GM19239 (cell line): Measurements from ENCODE around the gene ADAMTS4.
A peak's percentile ranks its signal among the peaks of the same experiment; 100 is the strongest.
"Not testable (repeated sequence)": the region's sequence is repeated elsewhere in the genome, so short reads cannot be mapped to it uniquely, and the experiment has no call there.

ENCODE experiments used
- DNase-seq: peaks from one replicate; pipeline ENCODE4 v3.0.0; 2011; ENCODE audit warnings: low spot score; ENCODE audit not compliant: insufficient read length
- FAIRE-seq: peaks from 2 replicates; lab custom pipeline; 2011; peaks lifted over from hg19 to GRCh38; lab: Jason Lieb, UNC

ADAMTS4 gene, protein sequence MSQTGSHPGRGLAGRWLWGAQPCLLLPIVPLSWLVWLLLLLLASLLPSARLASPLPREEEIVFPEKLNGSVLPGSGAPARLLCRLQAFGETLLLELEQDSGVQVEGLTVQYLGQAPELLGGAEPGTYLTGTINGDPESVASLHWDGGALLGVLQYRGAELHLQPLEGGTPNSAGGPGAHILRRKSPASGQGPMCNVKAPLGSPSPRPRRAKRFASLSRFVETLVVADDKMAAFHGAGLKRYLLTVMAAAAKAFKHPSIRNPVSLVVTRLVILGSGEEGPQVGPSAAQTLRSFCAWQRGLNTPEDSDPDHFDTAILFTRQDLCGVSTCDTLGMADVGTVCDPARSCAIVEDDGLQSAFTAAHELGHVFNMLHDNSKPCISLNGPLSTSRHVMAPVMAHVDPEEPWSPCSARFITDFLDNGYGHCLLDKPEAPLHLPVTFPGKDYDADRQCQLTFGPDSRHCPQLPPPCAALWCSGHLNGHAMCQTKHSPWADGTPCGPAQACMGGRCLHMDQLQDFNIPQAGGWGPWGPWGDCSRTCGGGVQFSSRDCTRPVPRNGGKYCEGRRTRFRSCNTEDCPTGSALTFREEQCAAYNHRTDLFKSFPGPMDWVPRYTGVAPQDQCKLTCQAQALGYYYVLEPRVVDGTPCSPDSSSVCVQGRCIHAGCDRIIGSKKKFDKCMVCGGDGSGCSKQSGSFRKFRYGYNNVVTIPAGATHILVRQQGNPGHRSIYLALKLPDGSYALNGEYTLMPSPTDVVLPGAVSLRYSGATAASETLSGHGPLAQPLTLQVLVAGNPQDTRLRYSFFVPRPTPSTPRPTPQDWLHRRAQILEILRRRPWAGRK

DNA sequence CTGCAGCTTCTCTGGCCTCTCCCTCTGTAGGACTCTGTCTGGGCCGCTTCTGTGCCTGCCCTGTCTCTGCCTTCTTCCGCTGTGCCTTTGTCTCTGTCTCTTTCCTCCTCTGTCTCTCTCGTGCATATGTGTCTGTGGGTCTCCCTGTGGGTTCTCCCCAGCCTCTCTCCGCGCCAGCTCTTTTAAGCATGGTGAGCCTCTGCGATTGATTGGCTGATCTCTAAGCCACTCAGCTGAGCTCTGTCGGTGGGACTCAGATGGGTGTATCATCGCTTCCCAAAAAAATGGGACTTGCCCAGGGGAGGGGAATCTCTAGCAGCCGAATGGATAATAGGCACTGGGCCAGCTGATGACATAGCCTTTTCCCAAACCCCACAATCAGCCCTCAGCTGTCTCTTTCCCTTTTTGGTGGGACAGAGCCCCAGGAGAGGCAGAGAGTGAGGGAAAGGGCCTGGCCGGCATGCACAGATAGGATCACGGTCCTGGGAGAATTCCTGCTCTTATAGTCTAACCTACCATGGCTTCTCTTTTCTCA lies at the start of gene ADAMTS4:
Gene ADAMTS4, minus strand, starts transcription at position 158 of the 535 bp plus-strand sequence. CDS start 427 bp downstream, outside the sequence.
- DNase-seq (no peak), FAIRE-seq (no peak)

DNA sequence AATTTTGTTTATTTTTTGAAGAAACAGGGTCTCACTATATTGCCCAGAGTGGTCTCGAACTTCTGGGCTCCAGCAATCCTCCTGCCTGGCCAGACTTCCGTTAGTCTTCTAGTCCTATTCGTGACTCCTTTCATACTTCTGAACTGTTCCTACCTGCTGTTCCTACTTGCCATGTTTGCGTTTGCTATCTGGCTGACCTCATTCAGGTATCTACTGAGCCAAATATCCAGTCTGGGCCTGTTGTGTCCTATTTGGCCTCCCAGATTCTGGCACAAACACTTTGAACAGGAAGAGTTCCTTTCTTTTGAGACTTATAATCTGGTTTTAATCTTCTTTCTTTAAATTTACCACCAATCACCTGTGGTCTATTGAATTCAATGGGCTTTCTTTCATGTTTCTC lies 46.0 kb upstream of the ADAMTS4 start:
- DNase-seq, result no peak
- FAIRE-seq, result no peak

DNA sequence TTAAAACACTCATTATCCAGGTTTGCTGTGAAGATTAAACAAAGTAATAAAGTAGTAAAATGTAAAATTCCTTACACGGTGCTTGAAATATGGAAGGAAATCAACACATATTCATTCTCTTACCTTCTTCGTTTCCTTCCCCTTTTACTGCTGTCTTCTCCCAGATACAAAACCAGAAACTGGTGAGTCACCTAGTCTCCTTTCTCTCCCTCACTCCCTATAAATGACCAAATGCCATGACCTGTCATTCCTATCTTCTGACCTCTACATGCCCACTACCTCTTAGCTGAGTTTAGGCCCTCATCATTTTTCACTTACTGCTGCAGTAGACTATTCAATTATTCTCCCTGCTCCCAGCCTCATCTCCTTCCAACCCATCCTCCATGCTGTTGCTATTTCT lies 43.5 kb upstream of the ADAMTS4 start:
- FAIRE-seq (no peak), DNase-seq (no peak)

DNA sequence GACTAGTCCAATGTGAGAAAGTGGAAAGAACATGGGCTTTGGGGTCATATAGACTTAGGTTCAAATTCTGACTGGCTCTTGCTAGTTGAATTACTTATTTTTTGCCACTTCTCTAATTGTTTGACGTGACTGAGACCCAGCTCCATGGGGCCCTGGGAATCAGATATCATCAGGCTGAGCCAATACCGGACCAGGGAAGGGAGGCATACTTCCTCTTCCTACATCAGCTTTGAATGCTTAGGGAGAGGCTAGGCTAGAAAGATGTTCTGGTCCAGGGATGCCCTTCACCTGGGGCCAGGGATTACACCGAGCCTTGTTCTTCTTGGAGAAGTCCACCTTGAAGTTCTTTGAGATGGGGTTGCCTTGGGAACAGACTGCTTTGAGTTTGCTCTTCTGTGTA lies 42.8 kb upstream of the ADAMTS4 start:
- DNase-seq, result no peak
- FAIRE-seq, result no peak

DNA sequence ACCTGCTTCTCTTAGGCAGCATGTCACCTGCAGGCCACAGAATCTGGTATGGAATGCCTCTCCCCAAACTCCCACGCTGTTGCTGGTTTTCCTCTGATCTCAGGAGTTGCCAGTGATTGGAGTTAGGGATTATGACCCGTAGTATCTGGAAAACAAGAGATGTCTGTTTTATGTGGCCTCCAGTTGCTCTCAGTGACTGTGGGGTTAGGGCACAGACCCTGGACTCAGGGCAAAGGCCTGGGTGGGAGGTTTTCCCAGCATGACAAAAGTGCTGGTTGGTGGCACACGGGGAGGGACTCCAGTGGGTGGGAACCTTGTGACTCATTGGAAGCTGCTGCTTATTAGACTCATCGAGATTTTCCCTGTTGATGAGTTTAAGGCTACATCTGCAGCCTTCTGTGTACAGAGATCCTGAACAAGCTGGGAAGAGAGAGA lies 39.2 kb upstream of the ADAMTS4 start, which contains the start of gene NR1I3:
Gene NR1I3, minus strand, starts transcription at position 165 of the 435 bp plus-strand sequence. CDS start 1,638 bp downstream, outside the sequence.
- no peak for FAIRE-seq

DNA sequence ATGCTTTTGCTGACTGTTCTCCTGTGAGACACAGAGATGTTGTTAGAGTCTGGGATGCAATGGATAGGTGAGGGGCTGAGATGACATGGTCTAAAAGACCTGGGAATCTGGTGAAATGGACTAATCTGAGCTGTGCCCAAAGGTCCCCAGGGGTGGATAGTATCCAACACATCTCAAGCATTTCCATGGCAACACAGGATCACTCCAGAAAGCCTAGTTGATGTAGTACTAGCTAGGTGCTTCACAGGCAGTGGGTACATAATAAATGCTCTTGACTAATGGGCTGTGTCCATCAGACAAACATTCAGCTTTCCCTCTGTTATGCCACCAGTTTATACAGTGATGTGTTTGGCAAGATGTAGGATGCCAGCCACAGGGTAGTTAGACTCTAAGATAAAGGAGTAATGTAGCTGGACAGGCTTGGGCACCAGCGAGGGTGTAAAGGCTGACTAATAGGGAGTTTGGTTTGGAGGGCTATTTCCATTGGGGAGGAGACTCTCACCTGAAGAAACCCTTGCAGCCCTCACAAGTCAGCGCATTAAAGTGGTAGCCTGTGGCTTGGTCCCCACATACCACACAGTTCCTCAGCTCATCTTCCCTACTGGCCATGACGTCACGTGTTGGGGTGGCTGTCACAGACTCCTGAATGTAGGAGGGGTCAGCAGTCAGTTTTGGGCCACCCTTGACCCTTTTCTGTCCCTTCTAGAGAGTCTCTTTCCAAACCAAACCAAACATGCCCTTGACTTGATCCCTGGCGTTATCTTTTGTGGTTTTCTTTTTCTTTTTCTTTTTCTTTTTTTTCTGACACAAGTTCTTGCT lies 37.3 kb upstream of the ADAMTS4 start:
- FAIRE-seq (no peak), DNase-seq (no peak)

More for the DNA sequence above, 39.2 kb upstream of the ADAMTS4 start, which contains the start of gene NR1I3:
- DNase-seq, result no peak

DNA sequence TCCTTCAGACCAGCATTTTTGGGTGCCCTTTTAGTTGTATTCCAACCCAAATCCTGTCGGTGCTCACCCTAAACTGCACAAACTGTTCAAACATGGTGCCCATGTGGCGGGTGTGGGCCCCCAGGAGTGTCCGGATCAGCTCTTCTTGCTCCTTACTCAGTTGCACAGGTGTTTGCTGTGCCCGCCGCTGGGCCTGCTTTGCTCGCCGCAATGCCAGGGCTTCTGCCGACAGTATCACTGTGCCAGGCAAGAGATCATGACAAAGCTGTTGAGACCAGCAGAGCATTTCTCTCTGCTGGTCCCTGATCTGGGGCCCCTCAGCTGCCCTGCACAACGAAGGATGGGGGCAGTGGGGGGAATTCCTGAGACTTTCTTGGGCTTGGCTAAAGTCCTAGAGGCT lies 34.2 kb upstream of the ADAMTS4 start:
- no peak for FAIRE-seq

DNA sequence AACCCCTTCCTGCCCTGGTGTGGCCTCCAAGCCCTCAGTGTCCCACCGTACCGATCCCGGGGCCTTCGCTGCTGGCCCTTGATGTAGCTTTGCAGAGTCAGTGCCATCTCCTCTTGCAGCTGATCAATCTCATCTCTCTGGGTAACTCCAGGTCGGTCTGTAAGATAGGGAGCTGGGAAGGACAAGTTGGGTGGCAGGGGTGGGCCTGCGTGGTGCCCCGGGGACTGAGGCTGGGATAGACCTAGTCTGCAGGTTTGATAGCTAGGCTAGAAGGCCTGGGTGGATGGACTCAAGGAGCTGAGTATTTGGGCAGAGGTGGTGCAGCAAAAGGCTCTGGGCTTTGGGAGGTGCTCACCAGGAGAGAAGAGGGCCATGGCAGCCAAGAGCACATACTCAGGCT lies 31.9 kb upstream of the ADAMTS4 start:
- DNase-seq, result no peak
- FAIRE-seq, result no peak

More for the DNA sequence above, 34.2 kb upstream of the ADAMTS4 start:
- DNase-seq, result no peak

DNA sequence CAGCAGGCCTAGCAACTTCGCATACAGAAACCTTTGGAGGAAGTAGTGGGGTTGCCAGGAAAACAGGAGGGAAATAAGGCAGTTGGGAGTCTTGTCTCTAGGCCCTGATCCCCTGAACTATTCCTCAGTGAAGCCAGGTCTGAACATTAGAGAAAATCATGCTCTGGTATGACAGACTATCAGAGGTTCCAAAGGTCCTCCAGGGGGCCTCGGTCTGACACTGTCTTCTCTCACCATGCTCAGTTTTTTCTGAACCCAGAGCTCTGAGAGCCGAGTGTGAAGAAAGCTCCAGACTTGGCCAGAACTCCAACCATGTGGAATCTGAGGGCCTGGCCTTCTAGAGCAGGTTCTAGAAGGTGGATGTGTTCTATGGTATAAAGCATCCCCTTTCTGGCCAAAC lies 31.0 kb upstream of the ADAMTS4 start:
- no peak for DNase-seq
- FAIRE-seq, result no peak

DNA sequence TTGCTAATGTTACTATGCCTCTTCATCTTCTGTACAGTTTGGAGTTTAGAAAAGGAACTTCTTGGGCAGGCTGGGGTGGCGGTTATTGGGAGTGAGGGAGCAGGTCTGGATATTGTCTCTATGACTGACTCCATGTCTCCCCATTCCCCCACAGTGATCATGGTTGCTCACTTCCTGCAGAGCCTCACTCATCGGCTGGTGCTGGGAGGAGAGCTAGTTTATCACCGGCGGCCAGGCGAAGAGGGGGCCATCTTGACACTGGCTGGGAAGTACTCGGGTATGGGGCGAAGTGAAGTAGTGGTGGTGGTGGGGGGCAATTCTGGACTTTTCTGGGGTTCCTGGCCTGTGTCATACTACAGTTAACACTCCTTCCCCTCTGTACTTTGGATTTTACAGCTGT lies 29.2 kb upstream of the ADAMTS4 start:
- no peak for FAIRE-seq
- DNase-seq, result no peak

DNA sequence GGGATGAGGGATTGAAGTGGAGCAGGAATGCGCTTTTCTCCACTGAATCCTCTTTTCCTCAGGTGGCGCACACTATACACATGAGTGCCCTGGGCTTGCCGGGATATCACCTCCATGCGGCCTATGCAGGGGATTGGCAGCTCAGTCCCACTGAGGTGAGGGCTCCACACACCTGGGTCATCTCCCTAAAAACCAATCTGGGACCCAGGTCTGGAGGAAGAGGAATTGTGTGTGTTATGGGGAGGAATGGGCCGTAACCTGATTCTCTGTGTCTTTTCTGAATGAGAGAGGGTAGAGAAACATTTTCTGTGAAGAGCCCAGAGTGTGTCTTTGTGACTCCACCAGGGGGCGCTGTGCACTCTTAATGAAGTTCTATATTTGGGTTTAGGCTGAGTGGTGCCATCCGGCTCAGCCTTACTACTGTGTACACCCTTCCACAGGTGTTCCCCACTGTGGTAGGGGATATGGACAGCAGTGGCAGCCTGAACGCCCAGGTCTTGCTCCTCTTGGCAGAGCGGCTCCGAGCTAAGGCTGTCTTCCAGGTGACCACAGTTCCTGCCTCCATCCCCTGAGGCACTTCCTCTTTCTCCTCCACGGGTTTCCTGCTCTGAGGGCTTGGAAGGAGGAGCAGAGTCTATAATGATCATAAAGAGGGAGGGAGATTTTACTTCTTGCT lies 28.5 kb upstream of the ADAMTS4 start:
- FAIRE-seq (peak; percentile 88), DNase-seq (peak; percentile 67)

DNA sequence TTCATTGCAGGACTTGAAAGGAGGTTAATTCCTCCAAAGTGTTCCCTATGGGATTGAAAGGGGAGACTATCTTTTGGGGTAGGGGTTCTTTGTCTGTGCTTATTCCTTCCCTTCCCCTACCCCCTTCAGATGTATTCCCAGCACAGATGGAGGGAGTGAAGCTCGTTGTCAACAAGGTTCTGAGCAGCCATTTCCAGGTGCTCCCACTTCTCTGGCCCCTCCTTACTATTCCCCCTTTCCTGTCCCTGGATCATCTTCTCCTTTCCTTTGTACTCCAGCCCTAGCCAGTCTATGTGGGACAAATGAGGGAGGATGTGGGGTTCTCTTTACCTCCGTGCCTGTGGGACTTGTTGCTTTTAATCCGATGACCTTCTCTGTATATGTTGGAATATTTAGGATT lies 27.9 kb upstream of the ADAMTS4 start:
- FAIRE-seq, result no peak
- no peak for DNase-seq

DNA sequence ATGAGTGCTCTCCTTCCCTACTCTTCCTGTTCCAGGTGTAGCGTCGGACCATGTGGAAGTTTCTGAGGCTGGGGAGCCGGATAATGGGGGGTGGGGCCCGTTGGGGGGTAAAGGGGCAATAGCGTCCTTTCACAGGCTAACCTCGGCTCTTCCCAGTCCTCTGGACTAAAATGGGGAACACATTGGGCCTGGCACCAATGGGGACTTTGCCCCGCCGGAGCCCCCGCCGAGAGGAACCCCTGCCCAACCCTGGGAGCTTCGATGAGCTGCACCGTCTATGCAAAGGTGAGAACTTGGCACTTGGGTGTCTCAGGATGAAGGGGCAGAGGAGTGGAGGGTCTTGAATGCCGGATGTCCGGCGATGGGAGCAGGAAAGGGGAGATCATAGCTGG lies 27.5 kb upstream of the ADAMTS4 start:
- FAIRE-seq (no peak), DNase-seq (no peak)

DNA sequence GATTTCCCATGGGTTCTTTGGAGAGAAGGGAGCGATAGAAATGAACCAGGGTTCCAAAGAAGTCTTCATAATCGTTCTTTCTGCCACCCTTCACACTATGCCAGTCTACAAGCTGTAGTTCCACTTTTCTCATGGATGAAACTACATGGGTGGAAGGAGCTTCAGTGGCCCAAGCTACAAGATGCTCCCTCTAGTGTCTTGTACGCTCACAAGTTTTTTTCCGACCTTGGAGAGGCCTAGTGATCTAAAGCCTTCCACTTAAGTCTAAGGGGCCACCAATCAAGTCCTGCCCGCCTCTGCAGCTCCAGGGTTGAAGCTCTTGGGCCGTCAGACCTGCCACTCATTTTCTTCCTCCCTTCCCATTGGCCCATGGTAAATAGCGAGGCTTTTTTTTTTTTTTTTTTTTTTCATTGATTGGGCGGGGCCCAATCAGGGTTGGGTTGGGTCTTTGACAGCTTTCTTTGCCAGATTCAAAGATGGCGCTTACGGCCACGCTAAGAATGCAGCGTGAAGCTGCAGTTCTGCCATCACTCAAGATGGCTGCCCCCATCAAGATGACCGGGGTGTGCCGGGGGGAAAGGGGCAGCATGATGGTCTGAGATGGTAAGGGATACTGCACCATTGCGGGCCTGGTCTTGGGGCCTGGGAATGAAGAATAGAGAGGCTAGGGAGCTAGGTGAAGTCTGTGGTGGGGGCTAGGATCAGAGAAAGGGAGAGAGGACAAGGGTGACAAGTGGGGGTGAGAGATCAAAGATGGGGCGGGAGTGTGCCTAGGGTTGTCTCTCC lies 26.9 kb upstream of the ADAMTS4 start, which contains the start of gene TOMM40L:
Gene TOMM40L, plus strand, starts transcription at position 527 of the 786 bp plus-strand sequence. CDS start 430 bp downstream, outside the sequence.
- FAIRE-seq (peak; percentile 91), DNase-seq (peak; percentile 84)

DNA sequence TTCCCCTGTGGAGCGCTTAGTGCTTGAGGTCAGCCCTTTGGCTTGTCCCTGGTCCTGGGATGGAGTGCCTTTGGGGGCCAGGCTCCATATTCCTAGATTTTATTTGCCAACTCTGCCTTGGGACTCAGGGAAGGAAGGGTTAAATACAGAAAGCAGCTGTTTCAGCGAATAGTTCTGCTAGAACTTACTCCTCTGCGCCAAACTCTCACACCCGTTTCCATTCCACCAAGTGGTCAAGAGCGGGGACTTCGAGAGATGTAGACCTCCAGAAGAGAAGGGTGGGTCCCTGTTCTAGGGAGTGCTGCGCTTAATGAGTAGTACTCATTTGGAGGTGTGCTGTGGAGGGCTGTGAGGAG lies 26.3 kb upstream of the ADAMTS4 start:
- DNase-seq, result no peak
- no peak for FAIRE-seq

DNA sequence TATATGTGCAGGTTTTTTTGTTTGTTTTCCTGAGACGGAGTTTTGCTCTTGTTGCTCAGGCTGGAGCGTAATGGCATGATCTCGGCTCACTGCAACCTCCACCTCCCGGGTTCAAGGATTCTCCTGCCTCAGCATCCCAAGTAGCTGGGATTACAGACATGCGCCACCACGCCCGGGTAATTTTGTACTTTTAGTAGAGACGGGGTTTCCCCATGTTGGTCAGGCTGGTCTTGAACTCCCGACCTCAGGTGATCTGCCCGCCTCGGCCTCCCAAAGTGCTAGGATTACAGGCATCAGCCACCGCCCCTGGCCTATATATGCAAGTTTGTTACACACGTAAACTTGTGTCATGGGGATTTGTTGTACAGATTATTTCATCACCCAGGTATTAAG lies 25.8 kb upstream of the ADAMTS4 start:
- FAIRE-seq, DNase-seq: not testable (repeated sequence)

DNA sequence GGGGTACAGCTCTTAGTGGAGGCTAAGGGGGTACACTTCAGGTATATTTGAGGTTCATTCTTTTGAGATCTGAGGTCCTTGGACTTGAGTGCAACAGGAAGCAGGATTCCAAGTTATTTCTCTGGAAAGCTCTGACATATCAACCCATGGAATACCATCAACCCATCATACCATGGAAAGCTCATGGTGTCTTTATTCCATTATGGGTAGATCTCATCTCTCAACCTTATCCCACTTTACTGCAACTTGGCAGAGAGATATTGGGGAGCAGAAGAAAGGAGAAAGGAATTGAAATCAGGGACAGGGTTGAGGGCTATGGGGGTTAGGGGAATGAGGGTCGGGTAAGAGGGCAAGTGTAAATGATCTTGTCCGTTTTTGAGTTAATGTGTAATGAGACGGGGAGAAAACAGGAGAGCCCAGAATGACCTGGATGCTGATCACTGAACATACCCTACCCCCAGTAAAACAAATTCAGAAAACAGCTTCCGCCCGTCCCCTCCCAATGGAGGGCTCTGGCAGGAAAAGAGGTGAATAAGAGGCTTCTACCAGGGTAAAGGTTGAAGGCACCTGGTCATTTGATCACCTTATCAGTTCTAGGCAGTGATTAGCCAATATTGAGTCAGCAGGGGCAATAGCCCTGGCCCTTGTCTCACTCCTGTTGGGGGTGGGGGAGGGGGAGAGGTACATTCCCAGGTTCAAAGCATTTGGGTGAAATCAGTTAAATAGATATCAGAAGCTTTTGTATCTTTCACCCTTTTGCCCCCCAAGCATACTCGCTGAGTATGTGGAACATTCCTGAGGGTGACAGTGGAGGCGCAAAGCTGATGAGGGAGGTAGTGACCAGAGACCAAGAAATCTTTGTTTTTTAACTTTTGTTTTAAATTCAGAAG lies 25.2 kb upstream of the ADAMTS4 start:
- DNase-seq (no peak), FAIRE-seq (no peak)
